GM23248 (cell line): ENCODE measurements around the gene HMGCL.

Experiments
- EZH2 ChIP-seq: fragments of 200-600 bp; sonication (generic); IDR thresholded peaks from 2 replicates; pipeline ENCODE4 v1.6.1; 2018; ENCODE audit warnings: antibody characterized with exemption, mild to moderate bottlenecking; ENCODE audit not compliant: insufficient read depth, poor library complexity, severe bottlenecking
- EZH2phosphoT487 ChIP-seq: fragments of 200-600 bp; sonication (generic); IDR thresholded peaks from 2 replicates; pipeline ENCODE4 v1.6.1; 2018; ENCODE audit warnings: antibody characterized with exemption, moderate library complexity, mild to moderate bottlenecking, low read depth; ENCODE audit not compliant: insufficient read depth

GRCh38 chr1:23825762-23826522 lies 713 bp upstream of the HMGCL start:
- TF ChIP-seq EZH2phosphoT487 (no peak), EZH2 (no peak)
